Globus pallidus (tissue), 1 donor: ENCODE measurements around the gene MAP3K20.

Source experiments
- DNase-seq: peaks from one replicate; pipeline ENCODE4 v3.0.0-alpha.2; 2015; ENCODE audit warnings: low spot score

Gene MAP3K20

GRCh38 chr2:173051463-173052215 lies 24.0 kb upstream of the MAP3K20 start:
- no peak for DNase-seq

DNA sequence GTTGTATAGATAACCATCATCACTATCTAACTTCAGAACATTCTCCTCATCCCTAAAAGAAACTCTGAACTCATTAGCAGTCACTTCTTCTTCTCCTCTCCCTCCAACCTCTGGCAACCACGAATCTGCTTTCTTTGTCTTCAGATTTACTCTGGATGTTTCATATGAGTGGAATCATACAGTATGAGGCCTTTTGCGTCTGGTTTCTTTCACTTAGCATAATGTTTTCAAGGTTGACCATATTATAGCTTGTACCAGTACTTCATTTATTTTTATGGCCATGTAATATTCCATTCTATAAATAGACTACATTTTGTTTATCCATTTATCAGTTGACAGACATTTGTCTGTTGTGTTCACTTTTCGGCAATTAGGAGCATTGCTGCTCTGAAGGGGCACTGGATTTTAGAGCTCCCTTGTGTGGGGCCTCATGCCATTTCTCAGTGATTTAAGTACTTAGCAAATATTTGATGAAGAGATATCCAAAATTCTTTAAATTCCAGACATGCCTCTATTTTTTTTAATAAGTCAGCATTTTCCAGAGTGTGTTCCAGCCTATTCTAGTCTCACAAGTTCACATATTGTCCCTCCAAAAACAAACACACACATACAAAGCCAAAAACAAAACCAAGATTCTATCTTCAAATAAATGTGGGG lies 22.5 kb upstream of the MAP3K20 start:
- DNase-seq = no peak

DNA sequence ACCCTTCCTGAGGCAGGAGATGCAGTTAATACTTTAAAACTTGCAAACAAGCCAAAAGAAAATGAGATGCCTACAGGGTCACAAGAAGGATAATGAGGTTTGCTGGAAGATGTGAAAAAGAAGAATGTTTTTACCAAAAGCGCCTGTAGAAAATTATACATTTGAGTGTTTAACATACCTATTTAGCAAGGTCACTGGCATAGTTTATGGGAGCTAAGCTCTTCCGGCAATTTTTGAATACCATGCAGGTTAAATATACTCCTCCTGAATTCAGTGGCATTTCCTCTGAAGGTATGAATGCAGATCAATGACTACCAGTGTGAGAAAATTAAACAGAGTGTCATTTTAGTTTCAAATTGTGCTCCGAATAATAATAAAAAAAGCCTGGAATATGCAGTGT lies 21.2 kb upstream of the MAP3K20 start:
- no peak for DNase-seq

DNA sequence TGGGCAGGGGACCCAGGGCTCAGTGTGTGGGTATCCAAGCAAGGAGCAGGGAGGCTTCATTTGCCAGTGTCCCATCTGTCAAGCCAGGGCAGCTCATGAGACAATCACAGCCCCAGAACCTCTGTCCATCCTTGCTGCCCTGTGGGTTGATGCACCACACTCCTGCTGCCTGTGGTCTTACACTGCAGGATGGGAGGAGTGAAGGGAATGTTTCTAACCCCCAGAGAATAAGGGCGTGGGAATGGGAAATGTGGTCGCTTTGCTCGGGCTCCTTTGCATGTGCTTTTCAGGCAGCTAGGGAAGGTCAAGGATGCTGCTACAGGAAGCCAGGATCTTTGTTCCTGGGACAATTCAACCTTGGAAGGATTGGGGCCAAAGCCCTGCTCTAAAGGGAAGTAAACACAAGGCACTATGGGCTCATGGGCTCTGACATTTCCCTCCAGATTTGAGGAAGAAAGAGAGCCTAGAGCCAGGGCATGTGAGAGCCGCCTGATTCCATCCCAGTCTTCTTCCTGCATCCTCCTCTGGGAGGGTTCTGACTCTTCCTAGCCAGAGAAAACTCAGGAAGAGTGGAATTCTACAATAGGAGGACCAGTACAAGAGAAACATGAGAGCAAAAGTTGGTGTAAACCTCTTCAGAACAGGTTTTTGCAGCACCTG lies 18.8 kb upstream of the MAP3K20 start:
- DNase-seq = no peak

DNA sequence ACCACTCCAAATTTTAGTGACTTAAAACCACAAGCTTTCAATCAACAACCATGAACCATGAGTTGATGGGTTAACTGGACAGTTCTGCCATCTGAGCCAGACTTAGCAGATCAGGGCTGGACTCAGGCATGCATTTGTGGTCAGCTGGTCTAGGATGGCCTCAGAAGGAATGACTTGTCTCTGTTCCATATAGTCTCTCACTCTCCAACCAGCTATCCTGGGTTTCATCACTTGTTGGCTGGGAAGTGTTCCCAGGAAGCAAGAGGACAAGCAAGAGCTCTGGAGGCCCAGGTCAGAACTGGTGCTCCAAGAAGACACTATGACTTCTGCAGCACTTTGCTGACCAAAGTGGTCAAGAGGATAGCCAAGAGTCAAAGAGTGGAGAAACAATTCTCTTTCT lies 17.5 kb upstream of the MAP3K20 start:
- no peak for DNase-seq

DNA sequence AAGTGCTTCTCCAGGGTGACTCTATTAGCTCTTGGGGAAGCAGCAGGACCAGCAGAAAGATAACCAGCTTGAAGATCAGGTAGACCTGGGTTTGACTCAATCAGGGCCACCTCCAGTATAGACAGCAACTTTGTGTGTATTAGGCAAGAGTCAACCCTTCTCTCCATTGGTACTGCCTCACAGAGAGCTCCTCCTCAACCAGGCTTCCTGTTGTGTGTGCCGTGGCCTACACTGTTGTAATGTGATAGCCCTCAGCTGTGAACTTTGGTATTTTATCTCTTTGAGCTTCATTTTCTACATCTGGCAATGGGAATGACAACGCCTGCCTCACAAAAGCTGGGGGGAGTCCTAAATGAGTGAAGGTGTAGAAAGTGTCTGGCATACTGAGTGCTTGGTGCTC lies 17.0 kb upstream of the MAP3K20 start:
- DNase-seq = no peak

DNA sequence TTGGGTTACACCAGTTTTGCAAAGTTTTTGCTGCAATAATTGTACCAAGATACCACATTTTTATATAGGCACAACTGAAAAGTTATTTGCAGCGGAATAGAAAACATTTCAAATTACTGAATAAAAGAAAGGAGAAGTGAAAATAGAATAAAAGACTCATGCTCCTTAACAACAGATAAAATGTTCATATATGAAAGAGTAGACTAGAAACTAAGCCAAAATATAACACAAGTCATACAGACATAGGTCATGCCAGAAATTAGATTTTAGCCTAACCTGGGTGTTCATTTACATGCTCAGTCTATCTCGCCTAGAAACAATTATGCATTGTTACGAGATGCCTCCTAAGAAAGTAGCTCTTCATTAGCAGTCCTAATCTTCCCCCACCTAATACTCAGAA lies 16.4 kb upstream of the MAP3K20 start:
- DNase-seq = no peak

- DNase-seq = no peak
Measured at GRCh38 chr2:173059971-173060461, 15.6 kb upstream of the MAP3K20 start.

DNA sequence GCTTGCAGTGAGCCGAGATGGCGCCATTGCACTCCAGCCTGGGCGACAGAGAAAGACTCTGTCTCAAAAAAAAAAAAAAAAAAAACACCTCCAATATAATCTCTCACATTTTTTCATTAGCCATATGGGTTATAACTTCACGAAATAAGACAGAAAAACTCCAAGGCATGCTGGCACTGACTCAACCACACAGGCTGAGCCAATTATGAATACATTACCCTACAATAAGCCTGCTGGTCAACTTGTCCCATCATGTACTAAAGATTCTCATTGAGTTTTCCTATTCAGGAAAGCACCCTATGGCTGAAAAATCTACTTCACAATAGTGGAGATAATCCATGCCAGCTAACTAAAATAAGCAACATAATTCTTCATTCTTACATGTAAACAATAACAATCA lies 12.8 kb upstream of the MAP3K20 start:
- DNase-seq = no peak

DNA sequence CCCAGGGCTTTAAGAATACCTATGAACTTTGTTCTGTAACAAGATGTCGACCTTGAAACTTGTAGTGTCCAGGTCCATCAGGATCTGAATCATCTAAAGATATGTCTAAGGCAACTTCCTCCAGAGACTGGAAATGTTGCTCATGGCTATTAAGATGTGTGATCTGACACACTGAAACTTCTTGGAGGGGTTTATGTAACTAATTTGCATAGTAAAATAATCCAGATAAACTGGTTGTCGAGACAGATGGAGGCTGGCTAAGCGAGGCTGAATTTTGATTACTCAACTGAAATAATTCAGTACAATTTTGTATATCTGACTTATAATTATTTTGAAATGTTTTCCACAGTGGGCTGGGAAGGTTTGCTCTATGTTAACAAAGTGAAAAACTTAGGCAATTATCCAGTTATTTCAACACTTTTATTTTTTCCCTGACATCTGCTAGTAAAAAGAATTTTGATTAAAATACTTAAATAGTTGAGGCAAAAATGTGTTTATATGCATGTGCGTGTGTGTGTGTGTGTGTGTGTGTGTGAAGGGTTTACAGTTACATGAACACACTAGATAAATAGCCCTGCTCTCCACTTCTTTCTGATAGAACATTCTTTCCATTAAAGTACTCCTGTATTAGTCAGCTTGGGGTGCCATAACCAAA lies 11.4 kb upstream of the MAP3K20 start:
- no peak for DNase-seq

DNA sequence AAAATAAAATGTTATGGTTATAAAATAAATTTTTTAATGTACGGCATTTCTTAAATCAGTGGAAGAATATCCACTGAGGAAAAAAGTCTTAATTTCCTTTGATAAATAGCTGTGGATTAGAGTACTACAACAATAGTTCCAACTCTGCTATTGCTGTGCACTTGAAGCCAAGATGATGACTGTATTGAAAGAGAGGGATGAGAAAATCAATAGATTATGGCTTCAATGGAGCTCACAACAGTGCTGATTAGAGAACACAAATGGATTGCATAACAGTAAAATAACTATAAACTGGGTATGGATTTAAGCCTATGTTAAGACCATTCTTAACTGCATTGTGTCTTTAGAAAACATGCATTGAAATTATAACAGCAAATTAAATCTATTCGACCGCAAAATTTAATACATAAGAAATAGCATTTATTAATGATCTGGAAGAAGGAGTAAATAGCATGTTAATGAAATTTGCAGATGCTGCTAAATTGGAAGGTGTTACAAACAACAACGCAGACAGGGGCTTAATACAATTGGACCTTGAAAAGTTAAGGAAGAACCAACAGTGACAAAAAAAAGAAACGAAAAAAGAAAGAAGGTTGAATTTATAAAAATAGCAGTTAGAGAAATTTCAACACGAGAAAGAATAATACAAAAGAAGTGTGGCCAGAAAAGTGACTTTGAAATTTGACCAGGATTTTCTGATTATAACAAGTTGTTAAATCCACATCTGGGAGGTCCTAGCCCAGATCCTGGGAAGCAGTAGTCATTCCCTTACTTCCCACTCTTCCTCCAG lies 8.6 kb upstream of the MAP3K20 start:
- no peak for DNase-seq

- DNase-seq = no peak
Measured at GRCh38 chr2:173075056-173075780, 428 bp upstream of the MAP3K20 start.

DNA sequence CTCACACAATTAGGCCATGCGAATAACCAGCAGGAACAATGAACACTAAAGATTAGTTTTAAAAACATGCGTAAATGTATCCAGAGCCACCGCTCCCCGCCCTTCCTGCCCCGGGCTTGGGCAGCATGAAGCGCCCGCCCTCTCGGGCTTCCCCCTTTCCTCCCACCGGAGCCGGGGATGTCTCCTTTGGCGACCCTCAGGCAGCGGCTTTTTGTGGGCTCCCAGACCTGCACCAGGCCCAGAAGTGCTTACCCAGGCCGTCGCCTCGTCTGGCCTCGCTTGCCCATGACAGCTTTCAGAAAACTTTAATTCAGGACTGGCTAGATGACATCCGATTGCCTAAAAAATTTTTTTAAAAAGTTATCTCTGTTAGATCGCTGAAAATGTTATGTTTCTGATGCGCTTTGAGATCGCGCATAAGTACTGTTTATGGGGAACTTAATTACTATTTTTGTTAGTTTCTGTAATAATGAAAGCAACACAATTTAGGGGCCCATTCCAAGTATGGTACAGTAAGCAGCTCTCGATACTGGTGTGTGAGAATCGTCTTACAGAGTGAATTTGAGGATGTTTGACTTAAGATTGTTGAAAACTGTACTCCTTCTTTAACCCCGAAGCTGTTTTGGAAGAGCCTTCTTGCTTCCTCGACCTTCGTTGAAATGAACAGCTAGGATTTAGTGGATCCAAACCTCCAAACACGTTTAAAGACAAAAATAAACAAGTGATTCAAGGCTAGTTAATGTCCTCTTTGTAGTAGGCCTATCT lies 1.1 kb downstream of the MAP3K20 start:
- DNase-seq = no peak

- no peak for DNase-seq
Measured at GRCh38 chr2:173077506-173078177, 2.0 kb downstream of the MAP3K20 start.

GRCh38 chr2:173079141-173079540 lies 3.5 kb downstream of the MAP3K20 start:
- no peak for DNase-seq

DNA sequence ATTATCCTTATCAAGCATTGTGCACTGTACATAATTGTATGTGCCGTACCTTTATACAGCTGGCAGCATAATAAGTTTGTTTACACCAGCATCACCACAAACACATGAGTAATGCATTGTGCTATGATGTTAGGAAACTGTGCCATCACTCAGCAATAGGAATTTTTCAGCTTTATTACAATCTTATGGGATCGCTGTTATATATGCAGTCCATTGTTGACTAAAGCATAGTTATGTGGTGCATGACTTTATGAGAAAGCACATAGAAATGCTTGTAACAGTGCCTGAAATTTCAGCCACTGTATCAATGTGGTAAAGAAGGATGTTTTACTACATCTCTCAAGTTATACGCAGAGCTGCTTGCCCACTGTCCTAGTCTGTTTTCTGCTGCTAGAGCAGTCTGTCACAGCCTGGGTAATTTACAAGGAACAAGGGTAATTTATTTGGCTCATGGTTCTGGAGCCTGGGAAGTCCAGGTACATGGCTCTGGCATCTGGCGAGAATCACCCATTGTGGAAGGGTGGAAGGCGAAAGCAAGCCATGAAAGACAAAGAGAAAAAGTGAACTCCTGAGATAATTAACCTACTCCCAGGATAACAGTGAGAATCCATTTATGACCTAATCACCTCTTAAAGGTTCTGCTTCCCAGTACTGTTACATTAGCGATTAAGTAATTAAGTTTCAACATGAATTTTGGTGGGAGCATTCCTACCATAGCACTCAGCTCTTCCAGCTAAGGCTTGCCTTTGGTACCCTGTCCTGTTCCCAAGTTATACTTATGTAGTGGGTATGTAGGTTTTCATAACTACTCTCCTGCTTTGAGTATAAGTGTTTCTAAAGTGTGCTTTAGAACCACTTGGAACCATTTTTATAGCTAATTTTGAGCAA lies 4.6 kb downstream of the MAP3K20 start:
- DNase-seq = no peak

GRCh38 chr2:173086518-173087213 lies 11.0 kb downstream of the MAP3K20 start:
- no peak for DNase-seq

DNA sequence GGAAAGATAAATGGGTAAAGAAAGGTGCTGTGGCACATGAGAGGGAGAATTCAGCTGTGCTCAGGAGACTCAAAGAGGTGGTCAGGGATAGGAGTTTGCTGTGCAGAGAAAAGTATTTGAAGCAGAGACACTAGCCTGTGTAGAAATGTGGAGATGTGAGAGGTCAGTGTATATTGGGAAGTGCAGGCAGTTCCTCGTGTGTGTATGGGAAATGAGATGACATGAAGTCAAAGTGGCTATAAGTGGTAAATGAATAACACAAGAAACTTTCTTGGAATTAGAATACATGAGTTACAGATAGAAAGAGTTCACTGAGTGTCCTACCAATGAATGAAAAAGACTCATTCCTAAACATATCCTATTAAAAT lies 11.6 kb downstream of the MAP3K20 start:
- no peak for DNase-seq
